ENCODE results near the gene SPATA17.

Gene SPATA17

GRCh38 chr1:217917281-217917887 is 286.2 kb downstream of the SPATA17 start:
- no peak for DNase-seq (ENCODE audit: low read depth)

GRCh38 chr1:217919683-217920388 is 288.7 kb downstream of the SPATA17 start:
- DNase-seq (ENCODE audit: low read depth) = no peak

Data from stimulated activated CD4-positive, alpha-beta T cell treated with anti-CD3 and anti-CD28 coated beads, Interleukin-2, amount 100 ng/mL, for 4 hours (primary cell).